GM19328 (cell line): ENCODE data around the gene GNG3.

ENCODE experiments used
- ATAC-seq: cut with Tn5 transposase; IDR thresholded peaks from one replicate; pipeline ENCODE4 v1.9.1; 2021; ENCODE audit warnings: mild to moderate bottlenecking, moderate library complexity; ENCODE audit not compliant: unreplicated experiment

The GNG3 gene

GRCh38 chr11:62753736-62754603 is 46.5 kb downstream of the GNG3 start, which contains the start of gene ZBTB3:
Gene ZBTB3, minus strand, starts transcription at chr11:62754160. Its CDS starts 496 bp downstream, at chr11:62753664.
- ATAC-seq, result peak; percentile 94

- no peak for ATAC-seq
These were observed 47.7 kb downstream of the GNG3 start for GRCh38 chr11:62755086-62755615.

DNA sequence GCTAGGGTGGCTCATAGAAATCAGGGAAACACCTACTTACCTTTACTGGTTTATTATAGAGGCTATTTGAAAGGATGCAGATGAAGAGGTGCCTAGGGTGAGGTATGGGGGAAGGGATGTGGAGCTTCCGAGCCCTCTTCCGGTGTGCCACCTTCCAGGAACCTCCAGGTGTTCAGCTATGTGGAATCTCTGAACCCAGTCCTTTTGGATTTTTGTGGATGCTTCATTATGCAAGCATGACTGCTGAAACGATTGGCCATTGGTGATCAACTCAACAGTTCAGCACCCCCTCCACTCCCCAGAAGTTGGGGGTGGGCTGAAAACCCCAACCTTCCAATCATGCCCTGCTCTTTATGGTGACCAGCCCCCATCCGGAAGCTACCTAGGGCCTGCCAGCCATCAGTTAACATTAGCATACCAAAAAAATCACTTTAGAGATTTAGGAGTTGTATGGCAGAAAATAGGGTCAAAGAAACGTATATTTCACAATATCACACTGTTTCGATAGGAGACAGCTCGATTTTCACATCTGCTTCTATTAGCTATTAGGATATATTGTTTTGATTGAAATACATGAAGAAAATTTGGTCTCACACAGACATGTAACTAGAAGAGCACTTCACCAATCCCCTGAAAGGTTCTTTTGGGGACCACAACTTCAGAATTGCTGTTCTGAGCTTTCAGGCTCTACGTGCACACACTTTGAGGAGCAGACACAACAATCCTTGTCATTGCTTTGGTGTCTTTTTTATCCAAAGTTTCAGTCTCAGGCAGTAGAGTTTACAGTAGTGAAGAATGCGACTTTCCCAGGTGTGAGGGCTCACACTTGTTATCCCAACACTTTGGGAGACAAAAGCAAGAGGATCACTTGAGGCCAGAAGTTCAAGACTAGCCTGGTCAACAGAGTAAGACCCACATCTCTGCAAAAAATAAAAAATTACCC is 50.6 kb downstream of the GNG3 start:
- no peak for ATAC-seq
